Measurements from ENCODE around the gene SLC25A24.
"Not testable (repeated sequence)": the region's sequence is repeated elsewhere in the genome, so short reads cannot be mapped to it uniquely, and the experiment has no call there.

SLC25A24 gene

GRCh38 chr1:108194051-108194450 lies 6.1 kb downstream of the SLC25A24 start:
- no peak for DNase-seq (ENCODE audit: low read depth in 2 of 2)

DNA sequence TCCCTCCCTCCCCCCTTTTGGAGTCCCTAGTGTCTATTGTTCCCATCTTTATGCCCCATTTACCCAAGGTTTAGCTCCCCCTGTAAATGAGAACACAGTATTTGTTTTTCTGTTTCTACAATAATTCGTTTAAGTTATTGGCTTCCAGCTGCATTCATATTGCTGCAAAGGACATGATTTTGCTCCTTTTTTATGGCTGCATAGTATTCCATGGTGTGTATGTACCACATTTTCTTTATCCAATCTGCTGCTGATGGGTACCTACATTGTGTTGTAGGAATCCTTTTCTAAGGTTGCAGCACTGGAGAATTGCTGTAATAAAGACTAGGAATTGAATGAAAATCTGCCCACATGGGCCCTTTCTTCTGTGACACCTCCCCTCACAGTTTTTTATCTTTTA lies 6.8 kb downstream of the SLC25A24 start:
- DNase-seq (ENCODE audit: low read depth in 2 of 2): no peak

DNA sequence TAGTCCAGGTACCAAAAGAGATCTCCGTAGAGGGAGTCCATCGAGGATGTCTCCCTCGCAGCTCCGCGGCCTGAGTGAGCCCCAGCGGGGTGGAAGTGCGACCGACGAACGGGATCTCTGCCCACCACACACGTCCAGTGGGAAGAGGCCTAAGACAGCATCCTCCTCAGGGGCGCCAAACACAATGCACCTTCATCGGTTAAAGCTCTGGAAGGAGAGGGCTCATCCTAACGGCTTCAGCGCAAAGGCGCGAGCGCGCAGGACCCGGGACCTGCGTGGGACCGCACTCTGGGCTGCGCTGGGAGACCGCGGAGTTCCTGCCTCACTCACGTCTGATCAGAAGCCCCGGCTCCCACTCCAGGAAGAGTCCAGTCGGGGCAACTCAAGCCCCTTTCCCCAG lies 7.6 kb downstream of the SLC25A24 start:
- DNase-seq (ENCODE audit: low read depth in 2 of 2): no peak

DNA sequence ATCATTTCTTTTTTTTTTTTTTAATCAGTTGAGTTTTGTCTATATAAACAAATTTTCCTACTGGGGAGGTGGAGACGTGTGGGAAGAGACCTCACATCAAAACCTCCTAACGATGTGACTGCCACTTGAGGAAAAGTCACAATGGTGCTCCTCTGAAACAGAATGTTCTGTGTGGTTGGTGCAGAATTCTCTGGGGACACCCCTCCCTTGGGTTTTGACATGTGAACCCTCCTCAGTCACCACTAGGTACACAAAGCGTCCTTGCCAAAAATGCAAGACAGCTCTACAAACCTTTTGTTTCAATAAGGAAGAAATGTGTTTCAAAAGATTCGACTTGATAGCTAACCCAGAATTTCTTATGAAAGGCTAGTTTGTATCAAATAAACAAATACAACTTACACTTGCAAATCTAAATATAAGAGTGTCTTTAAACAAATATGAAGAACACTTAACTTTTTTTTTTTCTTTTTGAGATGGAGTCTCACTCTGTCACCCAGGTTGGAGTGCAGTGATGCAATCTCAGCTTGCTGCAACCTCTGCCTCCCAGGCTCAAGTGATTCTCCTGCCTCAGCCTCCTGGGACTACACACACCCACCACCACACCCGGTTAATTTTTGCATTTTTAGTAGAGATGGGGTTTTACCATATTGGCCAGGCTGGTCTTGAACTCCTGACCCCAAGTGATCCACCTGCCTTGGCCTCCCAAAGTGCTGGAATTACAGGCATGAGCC lies 9.3 kb downstream of the SLC25A24 start:
- DNase-seq (ENCODE audit: low read depth in 2 of 2): no peak

- DNase-seq (ENCODE audit: low read depth in 2 of 2): no peak
These were observed 10.0 kb downstream of the SLC25A24 start for GRCh38 chr1:108190001-108190634.

DNA sequence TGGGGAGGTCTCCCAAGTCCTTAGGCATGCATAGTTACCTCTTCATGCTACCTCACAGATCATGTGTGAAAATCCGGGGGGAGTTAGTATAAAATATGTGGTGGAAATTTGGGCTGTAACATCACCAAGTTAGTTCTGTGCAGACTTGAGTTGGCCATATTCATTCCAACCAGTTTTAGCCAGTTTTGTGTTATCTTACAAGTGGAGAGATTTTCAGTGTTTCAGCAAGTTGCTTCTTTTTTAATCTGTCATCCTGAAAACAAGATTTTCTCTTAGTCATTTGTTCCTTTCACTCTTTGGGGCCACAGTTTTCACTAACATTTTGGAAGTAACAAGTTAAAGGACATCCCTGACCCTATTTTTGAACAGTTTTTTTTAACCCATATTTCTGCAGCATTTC lies 11.3 kb downstream of the SLC25A24 start:
- no peak for DNase-seq (ENCODE audit: low read depth in 2 of 2)

DNA sequence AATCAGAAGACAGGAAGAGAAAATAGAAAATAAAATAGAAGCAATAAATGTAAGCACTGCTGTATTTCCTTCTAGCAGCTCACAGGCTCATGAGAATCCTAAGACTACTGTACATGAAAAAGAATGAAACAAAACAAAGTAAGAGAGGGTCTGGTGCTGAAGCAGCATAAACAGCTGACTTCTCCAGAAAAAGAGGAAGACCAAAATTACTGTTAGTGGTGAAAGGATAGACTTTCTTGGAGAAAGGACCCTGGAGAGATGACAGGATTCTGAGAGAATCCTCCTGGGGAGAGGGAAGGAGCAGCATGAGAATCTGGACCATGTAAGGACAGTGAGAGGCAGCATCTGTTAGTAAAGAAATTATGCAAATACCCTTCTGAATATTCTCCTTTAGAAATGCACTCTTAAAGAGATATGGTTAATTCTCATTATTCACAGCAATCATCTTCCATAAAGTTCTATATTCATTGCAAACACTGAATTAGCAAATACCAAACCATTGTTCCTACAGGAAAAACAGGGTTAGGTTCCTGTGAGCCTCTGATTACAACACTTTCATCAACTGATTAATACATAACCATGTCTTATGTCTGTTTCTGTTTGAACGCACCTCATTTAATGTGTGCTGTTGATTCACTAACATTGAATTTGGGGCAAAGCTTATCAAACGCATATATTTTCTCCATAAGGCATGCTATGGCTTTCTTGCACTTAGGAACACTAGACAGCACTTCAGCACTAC lies 17.0 kb downstream of the SLC25A24 start:
- no peak for DNase-seq (ENCODE audit: low read depth in 2 of 2)

DNA sequence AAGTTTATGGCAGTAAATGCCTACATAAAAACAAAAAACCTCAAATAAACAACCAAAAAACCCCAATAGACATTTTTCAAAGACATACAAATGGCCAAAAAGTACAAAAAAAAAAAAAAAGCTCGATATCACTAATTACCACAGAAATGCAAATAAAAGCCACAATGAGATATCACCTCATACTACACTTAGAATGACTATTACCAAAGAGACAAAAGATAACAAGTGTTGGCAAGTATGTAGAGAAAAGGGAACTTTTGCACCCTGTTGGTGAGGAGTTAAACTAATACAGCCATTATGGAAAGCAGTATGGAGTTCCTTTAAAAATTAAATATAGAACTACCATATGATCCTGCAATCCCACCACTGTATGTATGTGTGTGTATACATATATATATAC lies 21.1 kb downstream of the SLC25A24 start:
- no peak for DNase-seq (ENCODE audit: low read depth in 2 of 2)

DNA sequence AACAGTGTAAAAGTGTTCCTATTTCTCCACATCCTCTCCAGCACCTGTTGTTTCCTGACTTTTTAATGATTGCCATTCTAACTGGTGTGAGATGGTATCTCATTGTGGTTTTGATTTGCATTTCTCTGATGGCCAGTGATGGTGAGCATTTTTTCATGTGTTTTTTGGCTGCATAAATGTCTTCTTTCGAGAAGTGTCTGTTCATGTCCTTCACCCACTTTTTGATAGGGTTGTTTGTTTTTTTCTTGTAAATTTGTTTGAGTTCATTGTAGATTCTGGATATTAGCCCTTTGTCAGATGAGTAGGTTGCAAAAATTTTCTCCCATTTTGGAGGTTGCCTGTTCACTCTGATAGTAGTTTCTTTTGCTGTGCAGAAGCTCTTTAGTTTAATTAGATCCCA lies 37.7 kb downstream of the SLC25A24 start:
- DNase-seq (ENCODE audit: low read depth in 2 of 2): not testable (repeated sequence)

GRCh38 chr1:108159951-108160350 lies 40.2 kb downstream of the SLC25A24 start:
- DNase-seq (ENCODE audit: low read depth in 2 of 2): not testable (repeated sequence)

DNA sequence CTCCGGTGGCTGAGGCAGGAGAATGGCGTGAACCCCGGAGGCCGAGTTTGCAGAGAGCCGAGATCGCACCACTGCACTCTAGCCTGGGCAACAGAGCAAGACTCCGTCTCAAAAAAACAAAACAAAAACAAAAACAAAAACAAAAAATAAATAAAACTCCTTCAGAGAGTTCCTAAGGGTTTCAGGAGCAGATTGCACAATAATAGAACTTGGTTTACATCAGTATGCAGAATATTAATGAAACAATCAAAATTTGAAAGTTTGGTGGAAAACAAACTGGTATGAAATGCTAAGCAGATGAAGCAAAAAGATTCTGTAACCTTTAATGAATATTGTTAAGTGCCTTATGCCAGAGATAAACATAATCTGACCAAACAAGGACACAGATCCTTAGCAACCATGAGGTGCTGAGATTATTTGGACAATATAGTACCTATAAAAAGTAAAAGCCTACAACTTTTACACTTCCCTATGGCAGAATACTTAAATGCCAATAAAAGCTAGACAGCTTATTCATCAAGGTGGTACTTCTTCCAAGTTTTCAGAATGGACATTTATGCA lies 41.2 kb downstream of the SLC25A24 start:
- no peak for DNase-seq (ENCODE audit: low read depth in 2 of 2)

DNA sequence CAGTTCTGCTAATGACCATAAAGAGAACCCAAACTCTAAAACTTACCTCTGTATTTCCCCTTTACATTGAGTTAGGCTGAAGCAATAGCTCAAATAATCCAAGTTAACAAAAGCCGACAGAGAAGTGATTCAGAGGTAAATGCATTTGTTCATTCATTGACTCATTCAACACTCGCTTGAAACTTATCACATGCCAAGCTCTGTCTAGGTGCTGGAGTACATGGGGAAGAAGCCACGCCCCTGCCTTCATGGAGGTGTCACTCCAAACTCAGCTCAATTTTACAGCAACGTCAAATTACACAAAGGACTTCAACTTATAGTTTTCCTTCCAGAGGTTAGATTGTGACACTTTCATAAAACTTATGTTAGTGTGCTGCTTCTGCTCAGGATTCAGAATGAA lies 45.8 kb downstream of the SLC25A24 start:
- no peak for DNase-seq (ENCODE audit: low read depth in 2 of 2)

DNA sequence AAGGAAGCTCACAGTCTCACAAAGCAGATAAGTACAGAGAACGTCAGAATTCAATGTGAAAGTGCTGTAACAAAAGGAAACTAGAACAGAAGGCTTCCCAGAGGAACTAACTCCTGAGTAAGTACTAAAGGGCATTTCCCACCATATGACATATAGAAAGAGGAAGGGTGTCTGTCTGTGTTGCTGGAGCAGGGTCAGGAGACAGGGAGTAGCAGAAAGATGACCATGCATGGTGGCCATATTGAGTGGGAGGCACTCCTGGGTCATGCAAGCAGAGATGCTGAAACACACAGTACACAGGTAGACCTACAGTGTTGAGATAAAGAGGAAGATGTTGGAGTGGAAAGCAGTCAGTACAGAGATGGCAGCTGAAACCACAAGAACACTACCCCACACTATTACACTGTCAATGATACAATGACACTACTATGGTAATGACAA lies 47.3 kb downstream of the SLC25A24 start:
- no peak for DNase-seq (ENCODE audit: low read depth in 2 of 2)

- no peak for DNase-seq (ENCODE audit: low read depth in 2 of 2)
These were observed 48.6 kb downstream of the SLC25A24 start for GRCh38 chr1:108151548-108151947.

GRCh38 chr1:108149796-108150467 lies 50.2 kb downstream of the SLC25A24 start:
- DNase-seq (ENCODE audit: low read depth in 2 of 2): no peak

DNA sequence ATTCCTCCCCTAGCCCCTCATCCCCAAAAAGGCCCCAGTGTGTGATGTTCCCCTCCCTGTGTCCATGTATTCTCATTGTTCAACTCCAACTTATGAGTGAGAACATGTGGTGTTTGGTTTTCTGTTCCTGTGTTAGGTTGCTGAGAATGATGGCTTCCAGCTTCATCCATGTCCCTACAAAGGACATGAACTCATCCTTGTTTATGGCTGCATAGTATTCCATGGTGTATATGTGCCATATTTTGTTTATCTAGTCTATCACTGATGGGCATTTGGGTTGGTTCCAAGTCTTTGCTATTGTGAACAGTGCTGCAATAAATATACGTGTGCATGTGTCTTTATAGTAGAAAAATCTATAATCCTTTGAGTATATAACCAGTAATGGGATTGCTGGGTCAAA lies 55.6 kb downstream of the SLC25A24 start:
- DNase-seq (ENCODE audit: low read depth in 2 of 2): not testable (repeated sequence)

DNA sequence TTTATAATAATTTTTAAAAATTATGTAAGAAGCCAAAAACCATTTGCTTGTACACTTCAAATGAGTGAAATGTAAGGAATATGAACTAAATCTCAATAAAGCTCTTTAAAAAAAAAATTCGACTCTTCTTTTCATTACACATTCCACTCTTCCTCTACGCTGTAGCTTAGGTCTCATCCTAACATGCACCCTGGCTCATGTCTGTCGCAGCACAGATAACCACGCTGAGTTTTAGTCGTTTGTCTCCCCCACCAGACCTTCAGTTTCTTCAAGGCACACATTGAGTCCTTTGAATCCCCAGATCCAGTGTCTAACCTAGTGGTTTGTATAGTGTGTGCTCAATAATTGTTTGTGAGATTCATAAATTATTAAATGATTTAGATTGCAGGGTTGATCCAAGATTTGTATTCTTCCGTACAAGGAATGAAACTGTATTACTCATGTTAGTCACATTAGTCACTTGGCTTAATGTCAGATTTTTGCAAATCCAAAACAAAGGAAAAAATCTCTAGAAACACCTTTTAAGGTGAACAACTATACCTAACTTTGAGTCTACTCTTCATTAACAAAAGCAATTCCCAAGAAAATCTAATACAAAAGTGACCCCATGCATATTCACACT lies 57.3 kb downstream of the SLC25A24 start:
- DNase-seq (ENCODE audit: low read depth in 2 of 2): no peak

GRCh38 chr1:108142258-108142657 lies 57.9 kb downstream of the SLC25A24 start:
- DNase-seq (ENCODE audit: low read depth in 2 of 2): no peak

DNA sequence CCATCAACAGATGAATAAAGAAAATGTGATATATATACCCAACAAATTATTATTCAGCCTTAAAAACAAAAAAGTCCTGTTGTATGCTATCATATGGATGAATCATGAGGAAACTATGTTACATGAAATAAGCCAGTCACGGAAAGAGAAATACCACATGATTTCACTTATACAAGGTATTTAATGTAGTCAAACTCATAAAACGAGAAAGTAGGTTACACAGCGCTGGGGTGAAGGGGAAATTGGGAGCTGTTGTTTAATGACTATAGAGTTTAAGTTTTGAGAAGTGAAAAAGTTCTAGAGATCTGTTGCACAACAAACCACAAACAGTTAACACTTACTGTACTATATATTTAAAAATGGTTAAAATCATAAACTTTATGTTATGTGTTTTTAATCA lies 58.5 kb downstream of the SLC25A24 start:
- DNase-seq (ENCODE audit: low read depth in 2 of 2): no peak

DNA sequence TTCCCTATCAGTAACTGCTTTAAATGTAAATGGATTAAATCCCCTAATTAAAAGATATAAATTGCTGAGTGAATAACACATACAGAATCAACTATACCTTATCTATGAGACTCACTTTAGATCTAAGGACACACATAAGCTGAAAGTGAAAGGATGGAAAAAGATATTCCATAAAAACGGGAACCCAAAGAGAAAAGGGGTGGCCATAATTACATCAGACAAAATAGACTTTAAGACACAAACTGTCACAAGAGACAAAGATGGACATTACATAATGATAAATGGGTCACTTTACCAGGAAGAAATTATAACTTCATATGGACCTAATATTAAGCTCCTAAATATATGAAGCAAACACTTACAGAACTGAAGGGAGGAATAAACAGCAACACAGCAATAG lies 59.2 kb downstream of the SLC25A24 start:
- DNase-seq (ENCODE audit: low read depth in 2 of 2): no peak

GRCh38 chr1:108140177-108140576 lies 60.0 kb downstream of the SLC25A24 start:
- DNase-seq (ENCODE audit: low read depth in 2 of 2): no peak
